ENCODE measurements around the gene RPTOR.

Gene RPTOR

GRCh38 chr17:80895366-80895765 is 350.7 kb downstream of the RPTOR start:
- no peak overlapping the region for H2BK5ac ChIP-seq (ENCODE audit: low read length)

GRCh38 chr17:80898716-80899115 is 354.1 kb downstream of the RPTOR start:
- H3K27me3 ChIP-seq (ENCODE audit: control insufficient read depth in 3 of 3, insufficient read depth in 3 of 3, low read depth in 1 of 3, low read length in 3 of 3): peaks cover 0 to 2% (median 0%) of the 10 kb centered on the region in 3 experiments
- H3K79me1 ChIP-seq (ENCODE audit: low read depth, low read length): no peaks in the 10 kb centered on the region
- H2BK5ac ChIP-seq (ENCODE audit: low read length): no peak overlapping the region
- no peak overlapping the region for H3K4me2 ChIP-seq (ENCODE audit: insufficient read depth, low read length, poor library complexity, severe bottlenecking)
- no peak overlapping the region for H3K14ac ChIP-seq (ENCODE audit: low read length)
- no peak overlapping the region for H4K91ac ChIP-seq (ENCODE audit: low read depth, low read length, poor library complexity)
- no peak overlapping the region for H2AFZ ChIP-seq (ENCODE audit: low read length)
- H4K8ac ChIP-seq (ENCODE audit: low read depth, low read length): no peak overlapping the region
- no peaks in the 10 kb centered on the region for H3K9me3 ChIP-seq (replicated peaks in 1 of 2; ENCODE audit: control insufficient read depth in 2 of 2, insufficient read depth in 1 of 2, low read depth in 1 of 2, low read length in 2 of 2)
- no CpG with 5 or more reads among the region's 13 CpGs for WGBS, 2 donors (ENCODE audit: extremely low coverage in 2 of 2, insufficient read length in 2 of 2, insufficient replicate concordance in 1 of 2)
- peak overlapping the region; percentile 15 for H3K27ac ChIP-seq (replicated peaks; ENCODE audit: low read length)
- DNase-seq (ENCODE audit: low spot score): no peak
- H3K4me3 ChIP-seq (ENCODE audit: low read length in 2 of 2): no peak overlapping the region
- H3K23ac ChIP-seq (ENCODE audit: low read depth, low read length, poor library complexity): no peak overlapping the region
- no peak overlapping the region for H2BK120ac ChIP-seq (ENCODE audit: low read depth, low read length)
- H2AK5ac ChIP-seq (ENCODE audit: low read depth, low read length): no peak overlapping the region
- H3K4ac ChIP-seq (ENCODE audit: low read length): no peak overlapping the region
- H3K4me1 ChIP-seq (ENCODE audit: control insufficient read depth in 2 of 2, insufficient read depth in 1 of 2, low read depth in 1 of 2, low read length in 2 of 2): peaks cover 3 to 5% of the 10 kb centered on the region in 2 donors
- H3K36me3 ChIP-seq (replicated peaks in 1 of 2; ENCODE audit: control insufficient read depth in 2 of 2, insufficient read depth in 2 of 2, low read length in 2 of 2): peaks cover 2 to 41% of the 10 kb centered on the region in 2 donors
- H3K18ac ChIP-seq (ENCODE audit: low read length): no peak overlapping the region
- H3K9ac ChIP-seq (ENCODE audit: low read depth, low read length, poor library complexity): no peak overlapping the region
- no peak overlapping the region for H2BK12ac ChIP-seq (ENCODE audit: low read length)
- no peak overlapping the region for H2BK15ac ChIP-seq (ENCODE audit: low read length)

More at GRCh38 chr17:80895366-80895765, 350.7 kb downstream of the RPTOR start:
- Histone ChIP-seq H3K9me3 (replicated peaks in 1 of 2; ENCODE audit: control insufficient read depth in 2 of 2, insufficient read depth in 1 of 2, low read depth in 1 of 2, low read length in 2 of 2) (no peaks in the 10 kb centered on the region), H3K4me1 (ENCODE audit: control insufficient read depth in 2 of 2, insufficient read depth in 1 of 2, low read depth in 1 of 2, low read length in 2 of 2) (peaks cover 2 to 20% of the 10 kb centered on the region in 2 donors), H3K36me3 (replicated peaks in 1 of 2; ENCODE audit: control insufficient read depth in 2 of 2, insufficient read depth in 2 of 2, low read length in 2 of 2) (peaks cover 16 to 48% of the 10 kb centered on the region in 2 donors), H3K18ac (ENCODE audit: low read length) (peak overlapping the region; percentile 19), H2BK12ac (ENCODE audit: low read length) (no peak overlapping the region), H3K14ac (ENCODE audit: low read length) (no peak overlapping the region), H2AFZ (ENCODE audit: low read length) (no peak overlapping the region), H3K9ac (ENCODE audit: low read depth, low read length, poor library complexity) (no peak overlapping the region), H3K4ac (ENCODE audit: low read length) (no peak overlapping the region), H4K8ac (ENCODE audit: low read depth, low read length) (no peak overlapping the region), H3K27me3 (ENCODE audit: control insufficient read depth in 3 of 3, insufficient read depth in 3 of 3, low read depth in 1 of 3, low read length in 3 of 3) (no peaks in the 10 kb centered on the region), H3K4me3 (ENCODE audit: low read length in 2 of 2) (peak overlapping the region in 1 of 2 donors; percentile 49), H3K27ac (replicated peaks; ENCODE audit: low read length) (no peak overlapping the region), H3K23ac (ENCODE audit: low read depth, low read length, poor library complexity) (no peak overlapping the region), H2AK5ac (ENCODE audit: low read depth, low read length) (no peak overlapping the region), H3K79me1 (ENCODE audit: low read depth, low read length) (no peaks in the 10 kb centered on the region), H3K4me2 (ENCODE audit: insufficient read depth, low read length, poor library complexity, severe bottlenecking) (no peak overlapping the region), H2BK120ac (ENCODE audit: low read depth, low read length) (no peak overlapping the region), H2BK15ac (ENCODE audit: low read length) (no peak overlapping the region), H4K91ac (ENCODE audit: low read depth, low read length, poor library complexity) (no peak overlapping the region)
- WGBS, 2 donors (ENCODE audit: extremely low coverage in 2 of 2, insufficient read length in 2 of 2, insufficient replicate concordance in 1 of 2): no CpG with 5 or more reads among the region's 21 CpGs
- DNase-seq (ENCODE audit: low spot score): no peak

GRCh38 chr17:80899402-80900268 is 355.0 kb downstream of the RPTOR start:
- H3K4me2 ChIP-seq (ENCODE audit: insufficient read depth, low read length, poor library complexity, severe bottlenecking): no peak overlapping the region
- no peak overlapping the region for H3K4ac ChIP-seq (ENCODE audit: low read length)
- H4K8ac ChIP-seq (ENCODE audit: low read depth, low read length): no peak overlapping the region
- no peak overlapping the region for H2BK15ac ChIP-seq (ENCODE audit: low read length)
- H2BK120ac ChIP-seq (ENCODE audit: low read depth, low read length): no peak overlapping the region
- no peak overlapping the region for H3K27ac ChIP-seq (replicated peaks; ENCODE audit: low read length)
- peaks cover 5% of the 10 kb centered on the region in 2 donors for H3K4me1 ChIP-seq (ENCODE audit: control insufficient read depth in 2 of 2, insufficient read depth in 1 of 2, low read depth in 1 of 2, low read length in 2 of 2)
- H3K36me3 ChIP-seq (replicated peaks in 1 of 2; ENCODE audit: control insufficient read depth in 2 of 2, insufficient read depth in 2 of 2, low read length in 2 of 2): peaks cover 0 to 37% of the 10 kb centered on the region in 2 donors
- no peak overlapping the region for H2BK5ac ChIP-seq (ENCODE audit: low read length)
- no peak overlapping the region for H3K18ac ChIP-seq (ENCODE audit: low read length)
- WGBS, 2 donors (ENCODE audit: extremely low coverage in 2 of 2, insufficient read length in 2 of 2, insufficient replicate concordance in 1 of 2): no CpG with 5 or more reads among the region's 22 CpGs
- peaks cover 0 to 2% (median 0%) of the 10 kb centered on the region in 3 experiments for H3K27me3 ChIP-seq (ENCODE audit: control insufficient read depth in 3 of 3, insufficient read depth in 3 of 3, low read depth in 1 of 3, low read length in 3 of 3)
- no peak overlapping the region for H4K91ac ChIP-seq (ENCODE audit: low read depth, low read length, poor library complexity)
- H2AFZ ChIP-seq (ENCODE audit: low read length): no peak overlapping the region
- no peak overlapping the region for H3K4me3 ChIP-seq (ENCODE audit: low read length in 2 of 2)
- no peak overlapping the region for H3K9ac ChIP-seq (ENCODE audit: low read depth, low read length, poor library complexity)
- no peak overlapping the region for H3K14ac ChIP-seq (ENCODE audit: low read length)
- H2BK12ac ChIP-seq (ENCODE audit: low read length): no peak overlapping the region
- DNase-seq (ENCODE audit: low spot score): no peak
- H3K9me3 ChIP-seq (replicated peaks in 1 of 2; ENCODE audit: control insufficient read depth in 2 of 2, insufficient read depth in 1 of 2, low read depth in 1 of 2, low read length in 2 of 2): no peaks in the 10 kb centered on the region
- H2AK5ac ChIP-seq (ENCODE audit: low read depth, low read length): peak overlapping the region; percentile 57
- H3K23ac ChIP-seq (ENCODE audit: low read depth, low read length, poor library complexity): no peak overlapping the region
- no peaks in the 10 kb centered on the region for H3K79me1 ChIP-seq (ENCODE audit: low read depth, low read length)

- no peak overlapping the region for H2BK15ac ChIP-seq (ENCODE audit: low read length)
- DNase-seq (ENCODE audit: low spot score): no peak
- H3K4ac ChIP-seq (ENCODE audit: low read length): no peak overlapping the region
- H3K18ac ChIP-seq (ENCODE audit: low read length): no peak overlapping the region
- H3K4me3 ChIP-seq (ENCODE audit: low read length in 2 of 2): no peak overlapping the region
- H2AFZ ChIP-seq (ENCODE audit: low read length): no peak overlapping the region
- peaks cover 0 to 2% (median 0%) of the 10 kb centered on the region in 3 experiments for H3K27me3 ChIP-seq (ENCODE audit: control insufficient read depth in 3 of 3, insufficient read depth in 3 of 3, low read depth in 1 of 3, low read length in 3 of 3)
- H4K91ac ChIP-seq (ENCODE audit: low read depth, low read length, poor library complexity): no peak overlapping the region
- no peak overlapping the region for H2BK12ac ChIP-seq (ENCODE audit: low read length)
- H3K9me3 ChIP-seq (replicated peaks in 1 of 2; ENCODE audit: control insufficient read depth in 2 of 2, insufficient read depth in 1 of 2, low read depth in 1 of 2, low read length in 2 of 2): no peaks in the 10 kb centered on the region
- H2BK120ac ChIP-seq (ENCODE audit: low read depth, low read length): no peak overlapping the region
- H3K9ac ChIP-seq (ENCODE audit: low read depth, low read length, poor library complexity): no peak overlapping the region
- H3K36me3 ChIP-seq (replicated peaks in 1 of 2; ENCODE audit: control insufficient read depth in 2 of 2, insufficient read depth in 2 of 2, low read length in 2 of 2): peaks cover 2 to 30% of the 10 kb centered on the region in 2 donors
- no peaks in the 10 kb centered on the region for H3K79me1 ChIP-seq (ENCODE audit: low read depth, low read length)
- H4K8ac ChIP-seq (ENCODE audit: low read depth, low read length): no peak overlapping the region
- no CpG with 5 or more reads among the region's 4 CpGs for WGBS, 2 donors (ENCODE audit: extremely low coverage in 2 of 2, insufficient read length in 2 of 2, insufficient replicate concordance in 1 of 2)
- no peak overlapping the region for H2BK5ac ChIP-seq (ENCODE audit: low read length)
- H3K4me1 ChIP-seq (ENCODE audit: control insufficient read depth in 2 of 2, insufficient read depth in 1 of 2, low read depth in 1 of 2, low read length in 2 of 2): peaks cover 5 to 6% of the 10 kb centered on the region in 2 donors
- no peak overlapping the region for H2AK5ac ChIP-seq (ENCODE audit: low read depth, low read length)
- no peak overlapping the region for H3K27ac ChIP-seq (replicated peaks; ENCODE audit: low read length)
- no peak overlapping the region for H3K4me2 ChIP-seq (ENCODE audit: insufficient read depth, low read length, poor library complexity, severe bottlenecking)
- no peak overlapping the region for H3K23ac ChIP-seq (ENCODE audit: low read depth, low read length, poor library complexity)
- H3K14ac ChIP-seq (ENCODE audit: low read length): no peak overlapping the region
Observed at GRCh38 chr17:80901319-80901718, 356.7 kb downstream of the RPTOR start.

All from neuronal stem cell (in vitro differentiated cells).